Muscle layer of colon (tissue), 2 donors: ENCODE results near the gene JPT2.

Experiments
- H3K27ac ChIP-seq: one replicate; pipeline ENCODE4 v1.7.0; 2013; ENCODE audit warnings: low read depth, mild to moderate bottlenecking, low read length, moderate library complexity
- H3K27me3 ChIP-seq, 2 donors: one replicate each; pipeline ENCODE4 v1.7.0; 2013; ENCODE audit warnings: low read length in 2 of 2, mild to moderate bottlenecking in 2 of 2; ENCODE audit not compliant: insufficient read depth in 2 of 2, control insufficient read depth in 1 of 2
- H3K36me3 ChIP-seq: one replicate; pipeline ENCODE4 v1.7.0; 2013; ENCODE audit warnings: mild to moderate bottlenecking, low read length; ENCODE audit not compliant: insufficient read depth
- H3K4me1 ChIP-seq: one replicate; pipeline ENCODE4 v1.7.0; 2013; ENCODE audit warnings: mild to moderate bottlenecking, low read length; ENCODE audit not compliant: insufficient read depth
- H3K4me3 ChIP-seq, 2 donors: one replicate each; pipeline ENCODE4 v1.7.0; 2013; ENCODE audit warnings: low read length in 2 of 2, low read depth in 1 of 2, mild to moderate bottlenecking in 1 of 2, moderate library complexity in 1 of 2
- H3K9ac ChIP-seq: one replicate; pipeline ENCODE4 v1.7.0; 2013; ENCODE audit warnings: low read length
- H3K9me3 ChIP-seq: one replicate; pipeline ENCODE4 v1.7.0; 2013; ENCODE audit warnings: mild to moderate bottlenecking, low read length
- donor health status: abdominal sarcoma.
- donor health status: Adenocarcinoma of cecum.

The JPT2 gene

DNA sequence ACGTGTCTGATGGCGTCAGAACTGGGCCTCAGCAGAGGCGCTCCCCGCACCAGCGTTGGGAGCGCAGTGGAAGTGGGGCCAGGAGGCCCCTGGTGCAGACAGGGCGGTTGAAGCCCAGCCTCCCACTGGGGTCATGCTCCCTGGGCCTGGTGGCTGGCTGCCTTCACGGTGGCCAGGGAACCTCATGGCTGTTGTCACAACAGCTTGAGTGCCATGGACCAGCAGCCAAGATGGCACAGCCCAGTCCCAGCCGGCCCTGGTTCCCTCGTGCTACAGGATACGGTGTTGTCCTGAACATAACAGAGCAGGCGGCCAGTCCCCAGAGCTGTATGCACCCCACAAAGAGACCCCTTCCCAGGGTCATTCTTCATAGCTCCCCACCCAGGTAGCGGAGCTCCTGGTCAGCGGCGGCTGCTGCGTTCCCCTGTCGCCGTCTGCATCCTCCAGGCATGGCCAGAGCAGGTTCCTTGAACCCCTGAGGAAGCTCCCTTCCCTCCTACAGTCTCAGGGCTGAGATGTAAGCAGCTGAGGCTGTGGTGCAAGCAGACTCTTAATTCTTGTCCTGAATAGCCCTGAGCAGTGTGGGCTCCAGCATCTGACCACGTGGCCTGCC, 63.6 kb downstream of the JPT2 start:
- Histone ChIP-seq H3K4me3 (no peak overlapping the region), H3K36me3 (peaks cover 19% of the 10 kb centered on the region), H3K4me1 (no peaks in the 10 kb centered on the region), H3K9me3 (no peaks in the 10 kb centered on the region), H3K27me3 (no peaks in the 10 kb centered on the region), H3K27ac (no peak overlapping the region), H3K9ac (no peak overlapping the region)

DNA sequence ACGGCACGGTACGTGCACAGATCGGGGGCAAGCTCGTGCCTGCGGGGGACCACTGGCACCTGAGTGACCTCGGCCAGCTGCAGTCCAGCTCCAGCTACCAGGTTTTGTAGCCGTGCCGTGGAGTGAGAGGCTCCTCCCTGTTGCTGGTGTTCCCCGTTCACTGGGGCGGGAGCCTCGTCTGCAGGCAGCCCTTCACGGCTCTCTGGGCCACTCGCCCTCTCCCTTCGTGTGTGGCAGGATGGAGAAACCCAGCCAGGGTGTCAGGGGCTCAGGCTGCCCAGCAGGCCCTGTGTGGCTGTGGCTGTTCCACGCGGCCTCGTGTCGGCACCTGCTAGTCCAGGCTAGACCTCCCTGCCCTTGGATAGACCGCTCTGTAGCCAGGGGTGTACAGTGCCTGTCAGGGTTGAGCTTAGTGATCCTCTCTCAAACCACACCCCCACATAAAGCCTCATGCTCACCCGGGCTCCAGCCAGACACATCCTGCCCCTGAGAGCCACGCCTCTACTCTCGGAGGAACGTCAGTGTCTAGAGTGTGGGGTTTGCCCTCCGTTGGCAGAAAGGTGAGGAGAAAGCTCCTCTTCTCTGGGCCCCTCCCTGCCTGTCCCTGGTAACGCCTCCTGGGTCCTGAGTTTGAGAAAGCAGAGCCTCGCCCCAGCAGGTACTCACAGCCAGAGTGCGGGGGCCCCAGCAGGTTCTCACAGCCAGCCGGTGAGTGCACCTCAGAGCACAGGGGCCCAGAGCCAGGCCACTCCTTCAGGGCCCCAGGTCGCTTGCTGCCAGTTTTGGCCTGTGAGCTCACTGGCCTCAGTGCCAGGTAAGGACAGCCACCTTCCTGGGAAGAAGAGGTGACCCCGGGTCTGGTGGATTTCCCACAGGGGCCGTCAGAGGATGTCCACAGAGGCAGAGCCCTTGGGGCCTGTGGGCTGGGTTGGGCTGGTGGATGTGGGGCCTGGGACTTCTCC, 65.6 kb downstream of the JPT2 start:
- Histone ChIP-seq H3K9ac (no peak overlapping the region), H3K27ac (no peak overlapping the region), H3K36me3 (peaks cover 37% of the 10 kb centered on the region)

DNA sequence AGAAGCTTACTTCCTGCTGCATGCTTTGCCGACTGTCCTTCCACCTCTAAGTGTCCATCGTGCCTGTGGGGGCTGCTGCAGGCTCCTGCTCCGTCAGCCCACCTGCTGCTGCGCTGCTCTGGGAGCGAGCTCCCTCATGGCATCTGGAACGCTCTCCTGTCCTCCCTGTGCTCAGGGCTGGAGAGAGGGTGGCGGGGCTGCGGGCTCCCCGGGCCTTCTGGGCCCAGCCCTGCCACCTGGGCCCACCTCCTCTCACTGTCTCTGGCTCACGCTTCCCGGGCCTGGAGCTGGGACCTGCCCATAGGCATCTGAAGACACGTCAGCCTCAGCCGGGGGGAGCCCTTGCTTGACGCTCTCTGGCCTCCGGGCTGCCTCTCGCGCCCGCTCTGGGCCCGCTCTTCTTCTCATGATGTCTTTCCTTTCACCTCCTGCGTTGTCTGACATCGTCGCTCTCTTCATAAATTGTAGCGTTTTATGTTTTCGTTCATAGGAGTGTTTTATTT, 66.3 kb downstream of the JPT2 start:
- H3K4me3 ChIP-seq = no peak overlapping the region
- no peaks in the 10 kb centered on the region for H3K27me3 ChIP-seq
- H3K27ac ChIP-seq = no peak overlapping the region
- no peak overlapping the region for H3K9ac ChIP-seq
- no peaks in the 10 kb centered on the region for H3K4me1 ChIP-seq
- peaks cover 44% of the 10 kb centered on the region for H3K36me3 ChIP-seq
- H3K9me3 ChIP-seq = no peaks in the 10 kb centered on the region

More for the DNA sequence above, 65.6 kb downstream of the JPT2 start:
- Histone ChIP-seq H3K9me3 (no peaks in the 10 kb centered on the region), H3K27me3 (no peaks in the 10 kb centered on the region), H3K4me1 (no peaks in the 10 kb centered on the region), H3K4me3 (no peak overlapping the region)

DNA sequence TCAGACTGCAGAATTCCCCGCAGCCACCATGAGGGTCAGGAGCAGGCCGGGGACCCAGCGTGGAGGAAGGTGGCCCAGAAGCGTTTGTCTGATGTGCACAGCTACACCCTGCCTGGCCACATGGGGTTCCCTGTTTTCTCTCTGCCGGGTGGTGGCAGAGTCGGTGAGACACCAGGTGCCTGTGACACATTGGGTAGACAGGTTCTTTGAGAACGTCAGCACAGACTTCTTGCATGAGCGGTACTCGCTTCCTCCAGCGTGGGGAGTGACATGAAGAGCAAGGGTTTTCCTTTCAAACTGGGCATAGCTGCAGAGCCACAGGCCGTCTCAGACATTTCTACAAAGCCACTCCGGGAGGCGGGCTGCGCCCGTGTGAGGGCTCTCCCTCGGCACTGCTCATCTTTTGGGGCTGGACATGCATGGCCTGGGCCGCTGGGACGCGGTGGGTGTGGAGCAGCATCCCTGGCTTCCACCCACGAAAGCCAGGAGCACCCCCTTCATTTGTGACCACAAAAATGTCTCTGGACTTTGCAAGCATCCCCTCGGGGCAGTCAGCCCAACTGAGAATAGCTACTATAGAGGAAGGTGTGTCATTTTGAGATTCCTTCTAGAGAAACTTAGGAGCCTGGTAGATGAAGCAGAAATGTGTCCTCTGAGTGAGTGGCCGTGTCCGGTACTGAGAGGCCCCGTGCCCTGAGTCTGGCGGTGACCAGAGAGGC, 67.3 kb downstream of the JPT2 start:
- H3K36me3 ChIP-seq = peaks cover 49% of the 10 kb centered on the region
- H3K9me3 ChIP-seq = no peaks in the 10 kb centered on the region
- H3K9ac ChIP-seq = no peak overlapping the region
- H3K27ac ChIP-seq = no peak overlapping the region
- H3K27me3 ChIP-seq = no peaks in the 10 kb centered on the region
- H3K4me3 ChIP-seq = no peak overlapping the region
- no peaks in the 10 kb centered on the region for H3K4me1 ChIP-seq

DNA sequence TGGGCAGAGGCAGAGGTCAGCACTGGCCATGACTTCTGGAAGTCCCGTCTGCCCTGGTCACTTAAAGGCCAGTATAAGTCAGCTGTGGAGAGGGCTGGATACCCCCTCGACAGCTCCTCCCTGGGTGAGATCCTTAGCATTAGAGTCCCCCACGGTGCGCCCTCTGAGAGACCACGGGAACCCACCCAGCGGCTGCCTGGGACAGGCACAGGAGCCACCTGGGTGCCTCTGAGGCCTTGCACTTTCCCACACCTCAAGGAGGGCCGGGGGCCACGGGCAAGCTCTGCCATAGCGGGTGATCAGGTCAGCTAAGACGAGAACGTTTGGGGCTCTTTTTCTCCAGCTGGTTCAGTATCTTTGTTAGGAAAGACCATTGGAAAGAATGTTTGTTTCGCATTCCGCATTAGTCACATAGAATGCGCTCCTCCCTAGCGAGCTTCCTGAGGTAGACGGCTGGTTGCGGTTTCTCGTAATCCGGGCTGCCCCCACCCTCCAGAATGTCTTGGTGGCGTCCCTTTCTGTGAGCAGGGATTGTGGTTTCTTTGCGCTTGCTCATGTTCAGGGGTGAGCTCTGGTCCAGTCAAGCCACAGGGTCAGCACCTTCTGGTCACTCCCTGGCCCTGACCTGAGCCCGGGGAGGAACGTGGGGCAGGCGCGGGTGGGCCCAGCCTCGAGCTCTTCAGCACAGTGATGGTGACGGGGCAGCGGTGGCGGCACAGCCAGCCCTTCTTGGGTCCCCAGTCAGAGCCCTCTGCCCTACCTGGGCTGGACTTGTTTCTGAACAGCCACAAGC, 68.0 kb downstream of the JPT2 start:
- no peaks in the 10 kb centered on the region for H3K4me1 ChIP-seq
- no peaks in the 10 kb centered on the region for H3K27me3 ChIP-seq
- no peak overlapping the region for H3K4me3 ChIP-seq
- H3K27ac ChIP-seq = no peak overlapping the region
- no peak overlapping the region for H3K9ac ChIP-seq
- H3K9me3 ChIP-seq = no peaks in the 10 kb centered on the region
- H3K36me3 ChIP-seq = peaks cover 49% of the 10 kb centered on the region

DNA sequence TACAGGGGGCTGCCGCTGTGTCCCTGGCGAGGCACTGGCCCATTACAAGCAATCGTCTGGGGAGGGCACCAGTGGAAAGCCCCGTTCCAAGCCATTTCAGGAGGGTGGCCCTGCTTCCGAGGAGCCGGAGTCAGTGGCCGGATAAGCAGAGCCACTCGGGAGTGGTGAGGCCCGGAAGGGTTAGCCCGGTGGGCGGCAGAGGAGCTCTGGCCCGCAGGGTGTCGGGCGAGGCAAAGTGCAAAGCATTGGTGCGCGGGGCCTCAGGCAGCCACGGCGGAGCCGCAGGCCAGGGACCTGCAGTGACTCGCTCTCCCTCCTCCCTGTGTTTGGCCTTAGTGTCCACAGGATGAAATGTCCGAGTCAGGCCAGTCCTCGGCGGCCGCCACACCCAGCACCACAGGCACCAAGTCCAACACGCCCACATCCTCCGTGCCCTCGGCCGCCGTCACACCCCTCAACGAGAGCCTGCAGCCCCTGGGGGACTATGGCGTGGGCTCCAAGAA, 68.7 kb downstream of the JPT2 start:
- Histone ChIP-seq H3K27ac (no peak overlapping the region), H3K4me1 (no peaks in the 10 kb centered on the region), H3K27me3 (no peaks in the 10 kb centered on the region), H3K4me3 (no peak overlapping the region), H3K36me3 (peaks cover 54% of the 10 kb centered on the region), H3K9me3 (no peaks in the 10 kb centered on the region), H3K9ac (no peak overlapping the region)

DNA sequence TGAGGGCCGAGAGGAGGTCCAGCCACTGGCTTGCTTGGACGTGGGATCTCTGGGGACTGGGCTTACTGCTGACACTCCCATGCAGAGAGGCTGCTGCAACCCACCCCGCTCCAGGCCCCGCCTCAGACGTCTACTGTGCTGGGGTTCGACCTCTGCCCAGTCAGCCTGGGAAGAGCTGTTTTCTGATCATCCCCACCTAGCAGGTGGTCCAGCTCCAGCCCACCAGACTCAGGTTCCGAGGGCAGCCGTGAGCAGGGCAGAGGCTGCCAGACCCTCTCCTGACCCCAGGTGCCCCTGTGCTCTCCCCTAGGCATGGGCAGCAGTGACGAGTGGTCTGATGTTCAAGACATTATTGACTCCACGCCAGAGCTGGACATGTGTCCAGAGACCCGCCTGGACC, 69.9 kb downstream of the JPT2 start:
- Histone ChIP-seq H3K9ac (no peak overlapping the region), H3K4me3 (no peak overlapping the region), H3K27ac (no peak overlapping the region), H3K9me3 (no peaks in the 10 kb centered on the region), H3K4me1 (no peaks in the 10 kb centered on the region), H3K27me3 (no peaks in the 10 kb centered on the region), H3K36me3 (peaks cover 66% of the 10 kb centered on the region)

DNA sequence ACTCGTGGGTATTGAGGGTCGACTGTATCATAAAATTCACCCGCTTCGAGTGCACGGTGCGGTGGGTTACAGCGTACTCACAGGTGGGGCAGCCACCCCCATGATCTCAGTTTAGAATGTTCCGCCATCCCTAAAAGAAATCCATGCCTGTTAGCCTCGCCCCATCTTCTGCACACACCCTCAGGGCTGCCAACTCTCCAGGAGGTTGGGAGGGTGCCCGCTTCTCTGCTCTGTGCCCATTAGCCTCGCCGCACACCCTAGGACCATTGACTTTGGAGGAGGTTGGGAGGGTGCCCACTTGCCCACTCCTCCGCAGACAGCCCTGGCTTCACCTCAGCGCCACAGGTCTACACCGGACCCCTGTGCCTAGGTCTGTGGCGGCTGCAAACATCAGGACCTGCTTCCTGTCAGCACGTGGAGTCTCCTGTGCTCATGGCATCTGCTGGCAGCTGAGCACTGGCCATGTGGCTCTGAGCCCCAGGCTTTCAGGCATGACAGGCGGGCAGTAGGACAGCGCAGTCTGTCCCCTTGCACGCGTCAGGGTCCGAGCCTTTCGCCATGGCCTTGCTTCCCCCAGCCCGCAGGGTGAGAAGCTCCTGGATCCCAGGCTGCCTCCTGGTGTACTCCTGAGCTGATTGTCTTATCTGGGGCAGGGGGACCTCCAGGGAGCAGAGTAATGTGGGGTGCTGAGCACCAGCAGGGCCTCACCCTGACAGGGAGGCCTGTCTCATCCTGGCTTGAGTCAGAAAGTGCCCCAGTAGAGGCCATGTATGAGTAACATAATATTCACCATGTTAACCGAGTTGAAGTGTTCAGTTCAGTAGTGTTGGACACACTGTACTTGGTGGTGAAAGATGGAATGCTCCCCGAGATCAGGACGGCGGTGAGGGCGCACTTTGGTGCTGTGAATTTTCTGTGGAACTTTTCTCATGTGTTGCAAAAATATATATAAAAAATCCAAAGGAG, 71.4 kb downstream of the JPT2 start:
- Histone ChIP-seq H3K27me3 (no peaks in the 10 kb centered on the region), H3K4me1 (no peaks in the 10 kb centered on the region), H3K9ac (no peak overlapping the region), H3K4me3 (no peak overlapping the region), H3K36me3 (peaks cover 54% of the 10 kb centered on the region), H3K9me3 (no peaks in the 10 kb centered on the region), H3K27ac (no peak overlapping the region)
